ENCODE data around the gene ZFPM1. TPM values are rescaled to one million over a fixed set of nuclear protein-coding genes. Genes with fewer than 3 reads are reported as not detected.
A peak's percentile ranks its signal among the peaks of the same experiment; 100 is the strongest.

The ZFPM1 gene
- total RNA-seq, 1 experiment from 2014 or later = 24.1 TPM

GRCh38 chr16:88481851-88482250 is 28.8 kb downstream of the ZFPM1 start:
- ChIA-PET POLR2A (no interaction called here), CTCF (no interaction called here)
- Histone ChIP-seq H3K36me3 (ENCODE audit: control insufficient read depth, insufficient read depth, low read length) (peaks cover 7% of the 10 kb centered on the region; the same call in 1 of the 2 replicates), H3K9me3 (no peaks in the 10 kb centered on the region), H3K4me1 (peaks cover 46% of the 10 kb centered on the region), H3K27me3 (replicated peaks; ENCODE audit: control insufficient read depth, insufficient read depth, low read length) (no peaks in the 10 kb centered on the region), H3K4me3 (ENCODE audit: low read depth, low read length) (no peak overlapping the region)
- peaks cover 14% of the 10 kb centered on the region for H3K36me3 Mint-ChIP-seq (ENCODE audit: insufficient read depth, unreplicated experiment)
- intact Hi-C loops (cut with micrococcal nuclease; ENCODE audit: unreplicated experiment) = no loop called here
- peaks cover 39% of the 10 kb centered on the region for H3K4me1 Mint-ChIP-seq (ENCODE audit: low read depth, unreplicated experiment)
- no peak overlapping the region for H3K27ac Mint-ChIP-seq (ENCODE audit: unreplicated experiment)
- TF ChIP-seq, protein P1, sequence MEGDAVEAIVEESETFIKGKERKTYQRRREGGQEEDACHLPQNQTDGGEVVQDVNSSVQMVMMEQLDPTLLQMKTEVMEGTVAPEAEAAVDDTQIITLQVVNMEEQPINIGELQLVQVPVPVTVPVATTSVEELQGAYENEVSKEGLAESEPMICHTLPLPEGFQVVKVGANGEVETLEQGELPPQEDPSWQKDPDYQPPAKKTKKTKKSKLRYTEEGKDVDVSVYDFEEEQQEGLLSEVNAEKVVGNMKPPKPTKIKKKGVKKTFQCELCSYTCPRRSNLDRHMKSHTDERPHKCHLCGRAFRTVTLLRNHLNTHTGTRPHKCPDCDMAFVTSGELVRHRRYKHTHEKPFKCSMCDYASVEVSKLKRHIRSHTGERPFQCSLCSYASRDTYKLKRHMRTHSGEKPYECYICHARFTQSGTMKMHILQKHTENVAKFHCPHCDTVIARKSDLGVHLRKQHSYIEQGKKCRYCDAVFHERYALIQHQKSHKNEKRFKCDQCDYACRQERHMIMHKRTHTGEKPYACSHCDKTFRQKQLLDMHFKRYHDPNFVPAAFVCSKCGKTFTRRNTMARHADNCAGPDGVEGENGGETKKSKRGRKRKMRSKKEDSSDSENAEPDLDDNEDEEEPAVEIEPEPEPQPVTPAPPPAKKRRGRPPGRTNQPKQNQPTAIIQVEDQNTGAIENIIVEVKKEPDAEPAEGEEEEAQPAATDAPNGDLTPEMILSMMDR (IDR thresholded peaks at IDR 0.05; ENCODE audit: insufficient read depth in 1 of 2, low read depth in 1 of 2, low read length in 1 of 2, severe bottlenecking in 1 of 2, unreplicated experiment in 1 of 2) = no peak
- H3K27me3 Mint-ChIP-seq (ENCODE audit: insufficient read depth, unreplicated experiment) = no peaks in the 10 kb centered on the region
- DNase-seq = no peak
- no peaks in the 10 kb centered on the region for H3K9me3 Mint-ChIP-seq (ENCODE audit: unreplicated experiment)
- no peak overlapping the region for H3K4me3 Mint-ChIP-seq (ENCODE audit: unreplicated experiment)
- BruUV-seq (replicated peaks) = no TSS peak

- H3K4me3 ChIP-seq (ENCODE audit: low read depth, low read length) = no peak overlapping the region
- intact Hi-C loops (cut with micrococcal nuclease; ENCODE audit: unreplicated experiment) = no loop called here
- H3K4me1 ChIP-seq = peaks cover 50% of the 10 kb centered on the region
- no peak overlapping the region for H3K4me3 Mint-ChIP-seq (ENCODE audit: unreplicated experiment)
- H3K9me3 Mint-ChIP-seq (ENCODE audit: unreplicated experiment) = no peaks in the 10 kb centered on the region
- DNase-seq = no peak
- peak overlapping the region; percentile 65 for H3K27ac Mint-ChIP-seq (ENCODE audit: unreplicated experiment)
- H3K27me3 Mint-ChIP-seq (ENCODE audit: insufficient read depth, unreplicated experiment) = no peaks in the 10 kb centered on the region
- peaks cover 7% of the 10 kb centered on the region; the same call in 1 of the 2 replicates for H3K36me3 ChIP-seq (ENCODE audit: control insufficient read depth, insufficient read depth, low read length)
- H3K27me3 ChIP-seq (replicated peaks; ENCODE audit: control insufficient read depth, insufficient read depth, low read length) = no peaks in the 10 kb centered on the region
- H3K36me3 Mint-ChIP-seq (ENCODE audit: insufficient read depth, unreplicated experiment) = peaks cover 17% of the 10 kb centered on the region
- BruUV-seq (replicated peaks) = no TSS peak
- TF ChIP-seq, protein P1 (IDR thresholded peaks at IDR 0.05; ENCODE audit: insufficient read depth in 1 of 2, low read depth in 1 of 2, low read length in 1 of 2, severe bottlenecking in 1 of 2, unreplicated experiment in 1 of 2) = no peak
- H3K4me1 Mint-ChIP-seq (ENCODE audit: low read depth, unreplicated experiment) = peaks cover 33% of the 10 kb centered on the region
- ChIA-PET CTCF (interaction anchor here (0.5 kb wide), 1 partner anchor 87 kb away, joined by 3 read pairs; no protein-coding TSS in a partner anchor), POLR2A (no interaction called here)
- no peaks in the 10 kb centered on the region for H3K9me3 ChIP-seq
Observed at GRCh38 chr16:88482630-88483391, 29.7 kb downstream of the ZFPM1 start.

GRCh38 chr16:88483392-88483641 is 30.2 kb downstream of the ZFPM1 start:
- TF ChIP-seq, protein P1 (IDR thresholded peaks at IDR 0.05; ENCODE audit: insufficient read depth in 1 of 2, low read depth in 1 of 2, low read length in 1 of 2, severe bottlenecking in 1 of 2, unreplicated experiment in 1 of 2) = no peak
- Mint-ChIP-seq H3K27ac (ENCODE audit: unreplicated experiment) (peak overlapping the region; percentile 65), H3K27me3 (ENCODE audit: insufficient read depth, unreplicated experiment) (no peaks in the 10 kb centered on the region), H3K9me3 (ENCODE audit: unreplicated experiment) (no peaks in the 10 kb centered on the region), H3K36me3 (ENCODE audit: insufficient read depth, unreplicated experiment) (peaks cover 22% of the 10 kb centered on the region), H3K4me1 (ENCODE audit: low read depth, unreplicated experiment) (peaks cover 36% of the 10 kb centered on the region), H3K4me3 (ENCODE audit: unreplicated experiment) (no peak overlapping the region)
- Histone ChIP-seq H3K27me3 (replicated peaks; ENCODE audit: control insufficient read depth, insufficient read depth, low read length) (no peaks in the 10 kb centered on the region), H3K9me3 (no peaks in the 10 kb centered on the region), H3K36me3 (ENCODE audit: control insufficient read depth, insufficient read depth, low read length) (peaks cover 7% of the 10 kb centered on the region; the same call in 1 of the 2 replicates), H3K4me3 (ENCODE audit: low read depth, low read length) (no peak overlapping the region), H3K4me1 (peaks cover 54% of the 10 kb centered on the region)
- ChIA-PET CTCF (interaction anchor here (0.5 kb wide), 1 partner anchor 86 kb away, joined by 3 read pairs; no protein-coding TSS in a partner anchor), POLR2A (no interaction called here)
- no TSS peak for BruUV-seq (replicated peaks)
- no peak for DNase-seq
- intact Hi-C loops (cut with micrococcal nuclease; ENCODE audit: unreplicated experiment) = no loop called here

Measured in Caco-2 (cell line).